WTC11 (cell line): Measurements from ENCODE around the gene KRT35. TPM values are rescaled to one million over a fixed set of nuclear protein-coding genes. Genes with fewer than 3 reads are reported as not detected.

Source experiments
- ATAC-seq: fragments of 200-7000 bp; cut with Tn5 transposase; 2 replicates; pipeline ENCODE4 v1.10.0; 2021; ENCODE audit warnings: mild to moderate bottlenecking, moderate library complexity
- CTCF ChIA-PET: fragments of 300-600 bp; sonication (Branson Sonifier 250); formaldehyde crosslinking; loops from one replicate; lab custom pipeline; 2021; ENCODE audit warnings: antibody characterized with exemption; lab: Charles Lee
- POLR2A ChIA-PET: fragments of 350-600 bp; sonication (Branson Sonifier 250); formaldehyde crosslinking; loops from one replicate; lab custom pipeline; 2021; ENCODE audit warnings: antibody characterized with exemption; lab: Charles Lee
- DNase-seq: peaks from one replicate; pipeline ENCODE4 v3.0.0; 2021; ENCODE audit warnings: low spot score
- H3K27ac Mint-ChIP-seq: 2 replicates; pipeline ENCODE4 v1.8.0; 2021; ENCODE audit warnings: mixed read lengths
- H3K27me3 Mint-ChIP-seq: 2 replicates; pipeline ENCODE4 v1.8.0; 2021; ENCODE audit warnings: low read depth, mild to moderate bottlenecking, moderate library complexity, mixed read lengths
- H3K36me3 Mint-ChIP-seq: 2 replicates; pipeline ENCODE4 v1.8.0; 2021; ENCODE audit warnings: mixed read lengths
- H3K4me1 Mint-ChIP-seq: 2 replicates; pipeline ENCODE4 v1.8.0; 2022; ENCODE audit warnings: mixed read lengths
- H3K4me3 Mint-ChIP-seq: 2 replicates; pipeline ENCODE4 v1.8.0; 2021; ENCODE audit warnings: mild to moderate bottlenecking, moderate library complexity, mixed read lengths
- H3K9me3 Mint-ChIP-seq: 2 replicates; pipeline ENCODE4 v1.8.0; 2021; ENCODE audit warnings: mixed read lengths
- CBFB ChIP-seq: sonication (generic); formaldehyde crosslinking; IDR thresholded peaks from 2 replicates; pipeline ENCODE4 v1.8.1; 2022; ENCODE audit warnings: mild to moderate bottlenecking, low read depth, missing genetic modification reagents
- CREM ChIP-seq: sonication (generic); formaldehyde crosslinking; IDR thresholded peaks from 2 replicates; pipeline ENCODE4 v1.8.1; 2022; ENCODE audit warnings: mild to moderate bottlenecking, missing genetic modification reagents, moderate library complexity
- E2F1 ChIP-seq: sonication (generic); formaldehyde crosslinking; IDR thresholded peaks from 2 replicates; pipeline ENCODE4 v1.8.0; 2022; ENCODE audit warnings: mild to moderate bottlenecking, missing genetic modification reagents
- ELF4 ChIP-seq: sonication (generic); formaldehyde crosslinking; IDR thresholded peaks from 2 replicates; pipeline ENCODE4 v1.8.1; 2022; ENCODE audit warnings: low read depth, mild to moderate bottlenecking, moderate library complexity, missing genetic modification reagents
- JUN ChIP-seq: sonication (generic); formaldehyde crosslinking; IDR thresholded peaks from 2 replicates; pipeline ENCODE4 v1.8.0; 2023; ENCODE audit warnings: mild to moderate bottlenecking, missing genetic modification reagents
- MXD4 ChIP-seq: fragments of 250-450 bp; sonication (Bioruptor Pico); IDR thresholded peaks from 2 replicates; pipeline ENCODE4 v1.8.0; 2021; ENCODE audit warnings: mild to moderate bottlenecking, moderate library complexity, borderline replicate concordance
- PRDM15 ChIP-seq: sonication (generic); formaldehyde crosslinking; IDR thresholded peaks from 2 replicates; pipeline ENCODE4 v1.8.0; 2022; ENCODE audit warnings: missing genetic modification reagents
- PREB ChIP-seq: sonication (generic); formaldehyde crosslinking; IDR thresholded peaks from 2 replicates; pipeline ENCODE4 v1.8.1; 2022; ENCODE audit warnings: mild to moderate bottlenecking, missing genetic modification reagents, moderate library complexity, borderline replicate concordance
- SP1 ChIP-seq: sonication (generic); formaldehyde crosslinking; conservative IDR thresholded peaks from 2 replicates; pipeline ENCODE4 v1.8.1; 2022; ENCODE audit warnings: missing genetic modification reagents
- TEAD4 ChIP-seq: sonication (generic); formaldehyde crosslinking; IDR thresholded peaks from 2 replicates; pipeline ENCODE4 v1.8.0; 2022; ENCODE audit warnings: mild to moderate bottlenecking, missing genetic modification reagents
- USF1 ChIP-seq: sonication (generic); formaldehyde crosslinking; IDR thresholded peaks from 2 replicates; pipeline ENCODE4 v1.8.0; 2022; ENCODE audit warnings: mild to moderate bottlenecking, missing genetic modification reagents
- ZBTB43 ChIP-seq: sonication (generic); formaldehyde crosslinking; IDR thresholded peaks from 2 replicates; pipeline ENCODE4 v1.8.1; 2023; ENCODE audit warnings: mild to moderate bottlenecking, missing genetic modification reagents
- ZNF121 ChIP-seq: sonication (generic); formaldehyde crosslinking; IDR thresholded peaks from 2 replicates; pipeline ENCODE4 v1.8.0; 2023; ENCODE audit warnings: missing genetic modification reagents
- ZNF219 ChIP-seq: sonication (generic); formaldehyde crosslinking; IDR thresholded peaks from 2 replicates; pipeline ENCODE4 v1.8.0; 2023; ENCODE audit warnings: missing genetic modification reagents, mild to moderate bottlenecking, borderline replicate concordance
- ZNF423 ChIP-seq: fragments of 250-450 bp; sonication (Bioruptor Pico); IDR thresholded peaks from 2 replicates; pipeline ENCODE4 v2.1.2; 2022; ENCODE audit warnings: mild to moderate bottlenecking, moderate library complexity
- ZNF532 ChIP-seq: fragments of 250-450 bp; sonication (Bioruptor Pico); IDR thresholded peaks from 2 replicates; pipeline ENCODE4 v1.9.0; 2021; ENCODE audit warnings: mild to moderate bottlenecking, borderline replicate concordance
- total RNA-seq: library from RNA; stranded (reverse); gene quantifications from 3 replicates; pipeline ENCODE4 v1.2.3, GENCODE V29; 2021

Gene KRT35
- total RNA-seq, 1 experiment from 2014 or later = not detected

DNA sequence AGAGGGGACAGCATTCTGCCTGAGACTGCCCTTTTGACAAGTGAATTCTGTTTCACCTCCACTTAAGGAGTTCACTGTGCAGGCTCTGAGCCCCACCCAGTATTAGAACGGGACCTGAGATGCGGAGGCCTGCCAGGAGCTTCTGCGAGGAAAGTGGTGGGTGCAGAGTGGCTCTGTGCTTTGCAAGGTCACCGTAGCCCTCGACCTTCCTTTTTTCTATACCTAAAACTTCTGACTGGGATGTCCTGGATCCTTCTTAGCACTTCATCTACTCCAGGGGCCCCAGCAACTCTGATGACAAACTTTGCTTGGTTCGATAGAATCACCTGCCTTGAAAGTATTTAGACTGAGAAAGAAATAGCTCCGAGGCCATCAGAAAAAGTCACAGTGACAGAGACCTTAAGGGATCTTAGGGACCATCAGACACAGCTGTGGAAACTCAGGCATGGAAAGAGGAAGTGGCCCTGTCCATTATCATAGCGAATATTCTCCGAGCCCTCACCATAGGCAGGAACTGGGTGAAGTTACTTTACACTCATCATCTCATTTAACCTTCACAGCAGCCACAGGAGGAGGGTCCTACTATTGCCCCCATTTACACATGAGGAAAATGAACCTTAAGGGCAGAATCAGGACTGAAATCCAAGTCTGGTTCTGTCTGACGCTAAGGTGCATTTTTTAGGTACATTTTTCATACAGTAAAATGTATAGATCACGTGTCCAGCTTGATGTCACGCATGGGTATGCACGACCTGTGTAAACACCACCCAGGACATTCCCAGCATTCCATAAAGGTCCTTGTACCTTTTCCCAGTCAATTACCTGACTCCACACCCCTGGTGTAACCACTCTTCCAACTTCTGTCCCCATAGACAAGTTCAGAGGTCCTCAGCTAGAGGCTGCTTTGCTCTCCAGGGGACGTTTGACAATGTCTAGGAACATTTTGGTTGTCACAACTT, 25.1 kb upstream of the KRT35 start:
- no peak overlapping the region for H3K4me3 Mint-ChIP-seq
- no peak for TF ChIP-seq CBFB (CRISPR knock-in tag)
- TF ChIP-seq SP1 (CRISPR knock-in tag) = no peak
- TF ChIP-seq ZNF219 (CRISPR knock-in tag) = no peak
- TF ChIP-seq JUN (CRISPR knock-in tag) = no peak
- TF ChIP-seq ZNF121 = no peak
- no peak for TF ChIP-seq PRDM15
- TF ChIP-seq PREB (CRISPR knock-in tag) = no peak
- TF ChIP-seq ZNF532 = no peak
- no peak for TF ChIP-seq ZNF423 (CRISPR knock-in tag)
- no peak for TF ChIP-seq TEAD4 (CRISPR knock-in tag)
- H3K36me3 Mint-ChIP-seq = no peaks in the 10 kb centered on the region
- DNase-seq (no peak), ATAC-seq (no peak)
- no peaks in the 10 kb centered on the region for H3K9me3 Mint-ChIP-seq
- peaks cover 19% of the 10 kb centered on the region for H3K4me1 Mint-ChIP-seq
- ChIA-PET POLR2A (interaction anchor here (1.6 kb wide), 1 partner anchor 22 kb away, joined by 3 read pairs; the partner anchor contains the start of gene KRT19), CTCF (interaction anchor here (1.0 to 15.4 kb wide), 6 partner anchors 19 to 160 kb away, joined by 3 to 116 read pairs (median 6); no protein-coding TSS in a partner anchor)
- H3K27me3 Mint-ChIP-seq = no peaks in the 10 kb centered on the region; the same call in 1 of the 2 replicates
- no peak overlapping the region for H3K27ac Mint-ChIP-seq

- no peak within 1 kb of the TSS for H3K4me3 Mint-ChIP-seq
- no peaks in the 10 kb centered on the region for H3K36me3 Mint-ChIP-seq
- no peak for ATAC-seq
- ChIA-PET CTCF (interaction anchor here (0.6 to 15.4 kb wide), 6 partner anchors 18 to 730 kb away, joined by 3 to 116 read pairs (median 4); no protein-coding TSS in a partner anchor), POLR2A (interaction anchor here (1.6 kb wide), 1 partner anchor 23 kb away, joined by 3 read pairs; the partner anchor contains the start of gene KRT19)
- H3K9me3 Mint-ChIP-seq = no peaks in the 10 kb centered on the region
- H3K4me1 Mint-ChIP-seq = peaks cover 19% of the 10 kb centered on the region
- no peak within 1 kb of the TSS for H3K27ac Mint-ChIP-seq
- no peak for DNase-seq
- H3K27me3 Mint-ChIP-seq = no peaks in the 10 kb centered on the region; the same call in 1 of the 2 replicates
- no peak for TF ChIP-seq USF1
- TF ChIP-seq ZNF121 = no peak
- TF ChIP-seq MXD4 (CRISPR knock-in tag) = no peak
- TF ChIP-seq E2F1 = no peak
- no peak for TF ChIP-seq CREM (CRISPR knock-in tag)
- TF ChIP-seq ZBTB43 = no peak
- no peak for TF ChIP-seq ELF4 (CRISPR knock-in tag)
Measured at GRCh38 chr17:41505007-41505808, 24.3 kb upstream of the KRT35 start, which contains the start of gene KRT13. Gene KRT13, minus strand, starts transcription at chr17:41505612. Its CDS starts 62 bp downstream, at chr17:41505550.
